GM19239 (cell line): ENCODE data around the gene ACADM.
A peak's percentile ranks its signal among the peaks of the same experiment; 100 is the strongest.
"Not testable (repeated sequence)": the region's sequence is repeated elsewhere in the genome, so short reads cannot be mapped to it uniquely, and the experiment has no call there.

Experiments used
- DNase-seq: peaks from one replicate; pipeline ENCODE4 v3.0.0; 2011; ENCODE audit warnings: low spot score; ENCODE audit not compliant: insufficient read length
- FAIRE-seq: peaks from 2 replicates; lab custom pipeline; 2011; peaks lifted over from hg19 to GRCh38; lab: Jason Lieb, UNC

The ACADM gene

GRCh38 chr1:75724472-75725022 is at the start of gene ACADM:
TSS of gene ACADM (plus strand) at chr1:75724709. CDS start at chr1:75724788, 79 bp downstream.
- FAIRE-seq (peak; percentile 97), DNase-seq (peak; percentile 58)

GRCh38 chr1:75677443-75677842 is 47.1 kb upstream of the ACADM start:
- no peak for DNase-seq
- no peak for FAIRE-seq

DNA sequence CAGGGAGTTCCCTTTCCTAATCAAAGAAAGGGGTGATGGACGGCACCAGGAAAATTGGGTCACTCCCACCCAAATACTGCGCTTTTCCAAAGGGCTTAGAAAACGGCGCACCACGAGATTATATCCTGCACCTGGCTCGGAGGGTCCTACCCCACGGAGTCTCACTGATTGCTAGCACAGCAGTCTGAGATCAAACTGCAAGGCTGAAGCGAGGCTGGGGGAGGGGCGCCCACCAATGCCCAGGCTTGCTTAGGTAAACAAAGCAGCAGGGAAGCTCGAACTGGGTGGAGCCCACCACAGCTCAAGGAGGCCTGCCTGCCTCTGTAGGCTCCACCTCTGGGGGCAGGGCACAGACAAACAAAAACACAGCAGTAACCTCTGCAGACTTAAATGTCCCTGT is 46.5 kb upstream of the ACADM start:
- not testable (repeated sequence) for DNase-seq, FAIRE-seq

DNA sequence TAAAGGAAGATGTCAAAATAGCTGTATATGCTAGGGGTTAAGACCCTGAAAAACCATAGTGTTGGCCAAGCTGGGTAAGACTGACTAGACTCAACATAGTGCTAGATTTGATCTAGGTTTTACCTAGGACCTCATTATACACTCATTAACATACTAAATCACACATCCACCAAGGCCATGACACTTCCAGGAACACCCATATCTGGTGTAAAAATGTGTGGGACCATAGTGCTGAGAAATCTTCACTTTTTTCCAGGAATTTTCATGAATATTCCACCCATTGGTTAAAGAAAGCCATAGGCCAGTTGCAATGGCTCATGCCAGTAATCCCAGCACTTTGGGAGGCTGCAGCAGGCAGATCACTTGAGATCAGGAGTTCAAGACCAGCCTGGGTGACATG is 34.0 kb upstream of the ACADM start:
- FAIRE-seq = no peak
- no peak for DNase-seq

GRCh38 chr1:75693551-75693950 is 31.0 kb upstream of the ACADM start:
- FAIRE-seq = no peak
- no peak for DNase-seq

DNA sequence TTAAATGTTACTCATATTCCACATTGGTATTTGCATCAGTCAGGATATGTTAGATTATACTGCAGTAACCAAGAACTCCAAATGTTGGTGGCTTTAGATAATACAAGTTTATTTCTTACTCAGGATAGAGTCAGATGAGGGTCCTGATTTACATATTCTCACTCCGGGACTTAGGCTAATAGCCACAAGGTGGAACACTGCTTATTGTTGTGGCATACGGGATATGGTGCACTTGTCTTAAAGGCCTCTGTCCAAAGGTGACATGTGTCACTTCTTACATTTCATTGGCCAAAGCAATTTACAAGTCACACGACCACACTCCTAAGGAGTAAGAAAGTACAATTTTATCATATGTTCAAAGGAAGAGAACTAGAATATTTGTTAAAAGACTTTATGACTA is 28.5 kb upstream of the ACADM start:
- DNase-seq (no peak), FAIRE-seq (no peak)

GRCh38 chr1:75707191-75707590 is 17.3 kb upstream of the ACADM start:
- FAIRE-seq (no peak), DNase-seq (no peak)

GRCh38 chr1:75708910-75709309 is 15.6 kb upstream of the ACADM start:
- FAIRE-seq = no peak
- no peak for DNase-seq

- FAIRE-seq (no peak), DNase-seq (no peak)
Measured at GRCh38 chr1:75710832-75711231, 13.7 kb upstream of the ACADM start.

- DNase-seq (no peak), FAIRE-seq (no peak)
Measured at GRCh38 chr1:75711846-75712245, 12.7 kb upstream of the ACADM start.

DNA sequence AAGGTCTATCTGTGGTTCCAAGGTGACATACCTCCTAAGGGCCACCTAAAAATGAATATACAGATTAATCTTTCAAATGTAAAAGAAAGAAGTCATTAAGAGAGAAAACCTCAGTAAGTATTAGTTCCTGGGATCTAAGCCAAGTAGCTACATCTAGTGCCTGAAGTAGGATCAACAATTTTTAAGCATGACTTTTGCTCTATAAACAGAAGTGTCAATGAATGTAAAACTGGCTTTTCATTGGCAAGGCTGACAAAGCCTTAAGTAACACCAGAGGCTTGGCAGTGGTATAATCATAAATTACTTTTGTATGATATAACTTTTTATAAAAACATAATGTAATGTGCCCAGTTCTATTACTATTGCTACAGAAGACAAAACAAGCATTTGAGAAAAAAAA is 12.2 kb upstream of the ACADM start:
- FAIRE-seq = no peak
- DNase-seq = no peak

DNA sequence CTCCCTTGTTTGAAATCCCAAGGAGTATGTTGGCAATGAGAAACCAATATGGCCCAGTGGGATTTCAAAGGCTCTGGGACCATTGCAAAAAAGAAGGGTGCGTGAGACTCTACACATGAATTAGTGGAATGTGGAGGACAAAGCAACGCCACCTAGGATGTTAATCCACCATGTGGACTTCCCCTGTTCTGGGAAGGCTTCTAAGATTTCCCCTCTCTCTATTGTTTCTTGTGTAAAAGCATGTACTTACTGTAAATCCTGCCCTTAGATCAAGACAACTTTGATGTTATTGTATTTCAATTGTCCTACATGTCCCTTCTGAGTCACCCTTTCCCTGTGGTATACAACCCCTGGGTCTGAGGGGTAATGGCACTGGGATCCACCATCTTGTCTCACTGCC is 4.7 kb upstream of the ACADM start:
- FAIRE-seq (no peak), DNase-seq (no peak)

DNA sequence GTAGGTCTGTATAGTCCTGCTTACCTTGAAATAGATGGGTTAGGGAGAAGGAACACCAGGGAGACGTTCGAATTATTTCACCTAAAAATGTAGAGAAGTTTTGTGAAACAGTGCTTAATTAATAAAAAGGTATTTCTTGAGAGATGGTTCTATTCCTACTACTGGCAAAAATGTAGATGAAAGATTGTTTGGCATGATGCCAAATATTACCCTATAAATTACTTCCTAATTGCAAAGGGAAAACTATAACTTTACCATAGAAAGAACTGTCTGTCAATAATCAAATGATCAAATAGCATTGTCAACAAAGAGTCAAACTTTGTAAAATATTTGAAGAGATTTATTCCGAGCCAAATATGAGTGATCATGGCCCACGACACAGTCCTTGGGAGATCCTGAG is 4.2 kb upstream of the ACADM start:
- FAIRE-seq = no peak
- DNase-seq = no peak

DNA sequence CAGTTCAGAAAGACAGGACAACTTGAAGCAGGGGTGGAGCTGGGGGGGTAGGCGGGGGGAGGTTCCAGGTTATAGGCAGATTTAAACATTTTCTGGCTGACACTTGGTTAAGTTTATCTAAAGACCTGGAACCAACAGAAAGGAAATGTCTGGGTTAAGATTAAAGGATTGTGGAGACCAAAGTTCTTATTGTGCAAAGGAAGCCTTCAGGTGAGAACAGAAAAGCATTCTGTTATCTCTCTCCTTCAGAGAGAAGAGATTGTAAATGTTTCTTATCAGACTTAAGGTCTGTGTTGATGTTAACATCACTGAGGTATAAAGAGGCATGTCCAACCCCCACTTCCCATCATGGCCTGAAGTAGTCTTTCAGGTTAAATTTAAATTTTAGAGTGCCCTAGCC is 3.7 kb upstream of the ACADM start:
- DNase-seq (no peak), FAIRE-seq (no peak)

DNA sequence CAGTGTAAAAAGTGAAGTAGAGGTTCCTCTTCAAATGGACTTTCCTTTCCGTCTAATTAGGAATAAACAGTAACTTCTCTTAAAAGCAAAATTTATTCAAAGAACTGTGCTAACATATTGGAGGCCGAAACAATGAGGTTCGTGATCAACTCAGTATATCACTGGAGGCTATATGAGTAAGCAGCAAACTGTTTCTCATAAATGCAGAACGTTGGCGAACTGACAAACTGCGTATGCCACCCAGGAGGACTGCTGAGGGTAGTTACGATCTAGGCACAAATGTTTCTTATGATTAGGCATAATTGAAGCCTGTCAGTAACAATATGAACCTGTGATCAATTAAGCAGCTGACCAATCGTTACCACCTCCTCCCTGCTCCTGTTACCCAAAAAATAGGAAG is 2.3 kb upstream of the ACADM start:
- FAIRE-seq, DNase-seq: not testable (repeated sequence)

GRCh38 chr1:75722966-75723365 is 1.5 kb upstream of the ACADM start:
- FAIRE-seq (no peak), DNase-seq (no peak)

- FAIRE-seq = peak; percentile 70
Measured at GRCh38 chr1:75723989-75724471, 479 bp upstream of the ACADM start.

DNA sequence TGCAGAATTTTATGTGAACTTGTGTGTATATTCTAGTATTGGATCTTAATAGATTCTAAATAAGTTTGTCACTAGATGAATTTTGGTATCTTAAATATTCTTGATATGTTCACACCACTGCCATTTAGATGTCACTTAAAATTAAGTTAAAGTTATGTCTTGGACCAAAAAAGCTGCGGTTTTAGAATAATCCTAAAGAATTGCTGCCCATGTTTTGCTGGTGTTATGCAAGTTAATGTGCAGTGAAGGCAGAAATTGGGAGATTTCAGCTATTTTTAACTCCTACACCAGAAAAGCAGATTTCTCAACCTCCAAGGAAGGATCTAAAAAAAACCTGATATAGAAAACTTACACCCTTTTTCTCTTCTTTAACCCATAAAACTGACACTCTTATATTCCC is 757 bp downstream of the ACADM start:
- DNase-seq (no peak), FAIRE-seq (no peak)

More at GRCh38 chr1:75723989-75724471, 479 bp upstream of the ACADM start:
- peak; percentile 44 for DNase-seq

GRCh38 chr1:75725861-75726361 is 1.4 kb downstream of the ACADM start:
- peak; percentile 68 for FAIRE-seq

GRCh38 chr1:75727571-75727970 is 3.1 kb downstream of the ACADM start:
- no peak for DNase-seq
- peak; percentile 91 for FAIRE-seq

More at GRCh38 chr1:75725861-75726361, 1.4 kb downstream of the ACADM start:
- DNase-seq = no peak

GRCh38 chr1:75730432-75730831 is 5.9 kb downstream of the ACADM start:
- DNase-seq (no peak), FAIRE-seq (no peak)

- DNase-seq = no peak
- FAIRE-seq = no peak
Measured at GRCh38 chr1:75731881-75732280, 7.4 kb downstream of the ACADM start.
